Measurements from ENCODE around the gene RNGTT.
"Not testable (repeated sequence)": the region's sequence is repeated elsewhere in the genome, so short reads cannot be mapped to it uniquely, and the experiment has no call there.

Gene RNGTT

GRCh38 chr6:88970301-88970700 lies 6.9 kb upstream of the RNGTT start:
- no peak for DNase-seq (ENCODE audit: low read depth)

- not testable (repeated sequence) for DNase-seq (ENCODE audit: low read depth)
Measured at GRCh38 chr6:88969255-88969654, 5.8 kb upstream of the RNGTT start.

- no peak for DNase-seq (ENCODE audit: low read depth)
Measured at GRCh38 chr6:88967891-88968290, 4.5 kb upstream of the RNGTT start.

GRCh38 chr6:88965691-88966090 lies 2.3 kb upstream of the RNGTT start:
- no peak for DNase-seq (ENCODE audit: low read depth)

DNA sequence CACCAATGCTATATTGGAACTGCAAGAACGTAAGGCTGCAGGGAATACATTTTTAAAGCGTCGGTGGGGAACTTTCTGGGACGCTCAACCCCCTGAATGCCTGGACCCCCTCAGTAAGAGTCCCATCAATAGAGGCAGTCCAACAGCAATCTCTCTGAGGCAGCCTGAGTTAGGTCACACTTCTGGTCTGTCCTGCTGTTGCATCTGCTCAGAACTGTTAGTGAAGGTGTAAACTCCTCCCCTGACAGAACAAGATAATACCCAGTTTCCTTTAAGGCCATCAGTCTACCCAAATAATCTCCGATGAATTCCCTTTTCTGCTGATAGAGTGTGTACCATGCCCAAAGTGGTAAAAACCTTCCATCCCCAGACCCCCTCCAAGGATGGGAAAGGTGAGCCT lies 1.1 kb upstream of the RNGTT start:
- DNase-seq (ENCODE audit: low read depth), result no peak

- DNase-seq (ENCODE audit: low read depth), result no peak
Measured at GRCh38 chr6:88958842-88959241, 4.6 kb downstream of the RNGTT start.

GRCh38 chr6:88953550-88954386 lies 9.7 kb downstream of the RNGTT start:
- DNase-seq (ENCODE audit: low read depth), result no peak

GRCh38 chr6:88952065-88952704 lies 11.2 kb downstream of the RNGTT start:
- DNase-seq (ENCODE audit: low read depth), result no peak

GRCh38 chr6:88945415-88946008 lies 17.9 kb downstream of the RNGTT start:
- no peak for DNase-seq (ENCODE audit: low read depth)

DNA sequence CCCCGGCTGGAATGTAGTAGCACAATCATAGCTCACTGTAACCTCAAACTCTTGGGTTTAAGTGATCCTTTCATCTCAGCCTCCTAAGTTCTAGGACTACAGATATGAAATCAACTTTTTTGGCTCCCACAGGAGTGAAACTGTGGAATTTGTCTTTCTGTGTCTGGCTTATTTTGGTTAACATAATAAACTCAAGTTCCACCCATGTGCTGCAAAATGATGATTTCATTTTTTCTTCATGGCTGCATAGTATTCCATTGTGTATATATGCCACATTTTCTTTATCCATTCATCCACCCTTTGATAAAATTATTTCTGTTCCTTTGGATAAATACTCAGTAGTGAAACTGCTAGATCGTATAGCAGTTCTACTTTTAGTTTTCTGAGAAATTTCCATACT lies 29.9 kb downstream of the RNGTT start:
- no peak for DNase-seq (ENCODE audit: low read depth)

GRCh38 chr6:88932019-88932418 lies 31.4 kb downstream of the RNGTT start:
- not testable (repeated sequence) for DNase-seq (ENCODE audit: low read depth)

DNA sequence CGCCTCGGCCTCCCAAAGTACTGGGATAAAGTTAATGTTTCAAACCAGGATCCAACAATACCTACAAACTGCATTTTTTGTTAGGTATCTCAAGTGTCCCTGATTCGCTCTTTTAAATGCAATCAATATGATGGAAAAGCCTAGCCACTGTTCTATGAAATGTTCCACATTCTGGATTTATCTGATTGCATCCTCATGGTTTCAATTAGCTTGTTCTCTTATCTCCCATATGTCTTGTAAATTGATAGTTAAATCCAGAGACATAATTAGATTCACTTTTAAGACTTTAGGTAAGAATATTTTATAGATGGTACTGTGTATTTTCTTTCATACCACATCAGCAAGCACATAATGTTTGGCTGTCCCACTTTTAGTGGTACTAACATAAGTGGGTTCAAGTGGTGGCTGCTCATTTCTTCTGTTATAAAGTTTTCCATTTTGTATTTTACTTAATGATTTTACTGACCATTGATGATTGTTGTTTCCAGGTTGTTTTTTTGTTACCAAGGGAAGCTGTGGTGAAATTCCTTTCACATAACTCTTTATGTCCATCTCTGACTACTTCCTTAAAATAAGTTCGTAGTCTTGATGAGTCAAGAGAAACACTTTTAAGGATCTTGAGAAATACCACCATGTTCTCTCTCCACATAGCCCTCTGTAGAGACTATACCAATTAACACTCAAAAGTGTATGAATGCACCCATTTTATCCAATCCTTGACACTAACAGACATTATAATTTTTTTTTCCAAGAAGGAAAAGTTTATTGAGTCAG lies 40.5 kb downstream of the RNGTT start:
- DNase-seq (ENCODE audit: low read depth), result peak; percentile 6

DNA sequence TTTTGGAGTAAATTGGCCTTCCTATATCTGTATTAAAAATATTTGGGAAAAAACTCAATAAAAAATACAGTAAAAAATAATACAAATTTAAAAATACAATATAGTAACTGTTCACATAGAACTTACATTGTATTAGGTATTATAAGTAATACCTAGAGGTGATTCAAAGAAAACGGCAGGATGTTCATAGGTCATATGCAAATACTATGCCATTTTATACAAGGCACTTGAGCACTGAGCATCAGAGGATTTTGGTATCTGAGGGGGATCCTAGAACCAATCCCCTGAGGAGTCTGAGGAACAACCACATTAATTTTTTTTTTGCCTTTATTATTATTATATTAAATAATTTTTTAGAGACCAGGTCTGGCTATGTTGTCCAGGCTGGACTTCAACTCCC lies 41.7 kb downstream of the RNGTT start:
- no peak for DNase-seq (ENCODE audit: low read depth)

DNA sequence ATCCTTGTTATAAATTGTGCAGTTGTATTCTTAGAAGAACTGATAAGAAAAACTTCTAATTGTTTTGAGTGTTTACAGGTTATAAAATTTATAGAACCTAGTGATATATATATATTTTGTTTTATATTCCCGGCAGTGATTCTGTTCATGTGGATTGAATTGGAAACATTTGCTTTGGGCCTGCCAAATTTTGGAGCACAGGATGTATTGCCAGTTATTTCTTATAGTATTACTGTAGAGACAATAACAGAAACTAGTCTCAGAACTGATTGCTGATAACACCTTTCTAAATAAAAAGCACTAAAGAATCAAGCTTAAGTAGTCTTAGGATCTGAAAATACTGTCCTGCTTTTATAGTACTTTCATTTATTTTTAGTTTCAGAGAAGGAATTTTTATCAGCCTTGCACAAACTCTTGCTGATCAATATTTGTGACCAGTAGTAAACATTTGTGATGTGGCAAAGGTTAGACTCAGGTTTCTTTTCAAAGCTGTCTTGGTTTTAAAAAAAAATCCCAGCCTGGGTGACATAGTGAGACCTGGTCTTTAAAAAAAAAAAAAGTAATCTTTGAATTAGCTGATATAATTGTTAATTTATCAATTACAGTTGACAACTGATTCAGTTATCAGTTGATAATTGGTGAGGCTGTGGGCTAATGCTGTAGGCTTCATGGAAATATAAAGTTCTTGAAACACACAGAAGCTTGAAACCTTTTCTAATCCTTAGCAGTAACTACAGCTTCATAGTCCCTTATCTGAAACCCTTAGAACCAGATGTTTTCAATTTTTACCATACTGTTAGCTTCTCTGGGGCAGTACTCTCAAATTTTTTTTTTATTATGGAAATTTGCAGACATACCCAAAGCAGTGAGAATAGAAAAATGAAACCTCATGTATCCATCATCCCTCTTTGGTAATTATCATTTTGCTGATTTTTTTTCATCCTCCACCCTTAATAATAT lies 42.4 kb downstream of the RNGTT start:
- peak; percentile 27 for DNase-seq (ENCODE audit: low read depth)

GRCh38 chr6:88920088-88920487 lies 43.3 kb downstream of the RNGTT start:
- DNase-seq (ENCODE audit: low read depth), result no peak

GRCh38 chr6:88919032-88919431 lies 44.4 kb downstream of the RNGTT start:
- no peak for DNase-seq (ENCODE audit: low read depth)

- no peak for DNase-seq (ENCODE audit: low read depth)
Measured at GRCh38 chr6:88916615-88917208, 46.7 kb downstream of the RNGTT start.

DNA sequence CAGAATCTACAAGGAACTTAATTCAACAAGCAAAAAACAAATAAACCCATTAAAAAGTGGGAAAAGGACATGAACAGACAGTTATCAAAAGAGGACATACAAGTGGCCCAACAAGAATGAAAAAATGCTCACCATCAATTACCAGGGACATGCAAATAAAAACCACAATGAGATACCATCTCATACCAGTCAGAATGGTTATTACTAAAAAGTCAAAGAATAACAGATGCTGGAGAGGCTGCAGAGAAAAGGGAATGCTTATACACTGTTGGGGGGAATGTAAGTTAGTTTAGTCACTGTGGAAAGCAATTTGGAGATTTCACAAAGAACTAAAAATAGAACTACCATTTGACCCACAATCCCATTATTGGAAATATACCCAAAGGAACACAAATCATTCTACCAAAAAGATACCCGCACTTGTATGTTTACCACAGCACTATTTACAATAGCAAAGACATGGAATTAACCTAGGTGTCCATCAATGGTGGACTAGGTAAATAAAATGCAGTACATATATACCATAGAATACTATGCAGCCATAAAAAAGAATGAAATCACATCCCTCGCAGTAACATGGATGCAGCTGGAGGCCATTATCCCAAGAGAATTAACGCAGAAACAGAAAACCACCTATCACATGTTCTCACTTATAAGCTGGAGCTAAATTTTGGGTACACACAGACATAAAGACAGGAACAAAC lies 48.4 kb downstream of the RNGTT start:
- DNase-seq (ENCODE audit: low read depth), result no peak

DNA sequence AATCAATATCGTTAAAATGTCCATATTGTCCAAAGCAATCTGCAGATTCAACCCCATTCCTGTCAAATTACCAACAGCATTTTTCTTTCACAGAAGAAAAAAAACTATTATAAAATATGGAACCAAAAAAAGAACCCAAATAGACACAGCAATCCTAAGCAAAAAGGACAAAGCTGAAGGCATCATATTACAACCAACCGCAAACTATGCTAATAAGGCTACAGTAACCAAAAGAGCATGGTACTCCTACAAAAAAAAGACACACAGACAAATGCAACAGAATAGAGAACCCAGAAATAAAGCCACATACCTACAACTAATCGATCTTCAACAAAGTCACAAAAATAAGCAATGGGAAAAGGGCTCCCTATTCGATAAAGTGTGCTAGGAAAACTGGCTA lies 49.2 kb downstream of the RNGTT start:
- peak; percentile 70 for DNase-seq (ENCODE audit: low read depth)

DNA sequence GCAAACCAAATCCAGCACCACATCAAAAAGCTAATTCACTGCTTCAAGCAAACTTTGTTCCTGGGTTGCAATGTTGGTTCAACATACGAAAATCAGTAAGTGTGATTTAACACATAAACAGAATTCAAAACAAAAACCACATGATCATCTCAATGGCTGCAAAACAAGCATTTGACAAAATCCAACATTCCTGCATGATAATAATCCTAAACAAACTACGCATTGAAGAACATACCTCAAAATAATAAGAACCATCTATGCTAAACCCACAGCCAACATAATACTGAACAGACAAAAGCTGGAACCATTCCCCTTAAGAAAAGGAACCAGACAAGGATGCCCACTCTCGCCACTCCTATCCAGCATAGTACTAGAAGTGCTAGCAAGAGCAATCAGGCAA lies 49.9 kb downstream of the RNGTT start:
- DNase-seq (ENCODE audit: low read depth), result peak; percentile 55

Data from fibroblast of gingiva (primary cell).